ENCODE measurements around the gene MASP2. TPM values are rescaled to one million over a fixed set of nuclear protein-coding genes. Genes with fewer than 3 reads are reported as not detected.

Gene MASP2
- total and polyA plus RNA-seq, 2 donors (not counting 1 experiment from before 2014, with no cell fraction given), result 0.06 TPM; not detected in 1

DNA sequence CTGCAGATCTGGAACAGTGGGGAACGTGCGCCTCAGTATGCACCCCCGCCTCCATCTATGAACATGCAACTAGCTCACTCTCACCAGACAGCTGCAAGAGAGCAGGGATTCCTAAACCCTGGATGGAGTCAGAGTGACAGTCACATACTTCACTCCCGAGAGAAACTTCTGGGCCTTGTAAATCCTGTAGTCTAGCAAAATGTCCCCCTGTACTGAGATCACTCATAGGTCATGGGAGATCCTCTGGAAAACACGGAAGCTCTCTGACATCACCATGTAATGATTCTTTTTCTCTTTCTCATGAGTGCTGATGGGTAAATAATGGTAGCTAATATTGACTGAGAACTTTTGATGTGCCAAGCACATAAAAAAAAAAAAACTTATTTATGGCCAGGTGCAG lies 57.9 kb downstream of the MASP2 start:
- Mint-ChIP-seq H3K9me3 (ENCODE audit: insufficient read depth) (no peaks in the 10 kb centered on the region), H3K27me3 (no peaks in the 10 kb centered on the region), H3K27ac (no peak overlapping the region), H3K4me3 (no peak overlapping the region), H3K4me1 (peaks cover 7% of the 10 kb centered on the region)
- H2AFZ ChIP-seq (ENCODE audit: insufficient read depth, low read depth, low read length, poor library complexity, severe bottlenecking), result no peak overlapping the region
- H3K9ac ChIP-seq (ENCODE audit: low read length), result no peak overlapping the region
- WGBS (ENCODE audit: insufficient coverage), result 100% methylated on average over 4 of the region's 5 CpGs
- no peak overlapping the region for H3K4me3 ChIP-seq (ENCODE audit: control extremely low read depth in 1 of 5, extremely low read depth in 1 of 5, insufficient read depth in 1 of 5, low read depth in 2 of 5, low read length in 4 of 5)
- no peaks in the 10 kb centered on the region for H3K27me3 ChIP-seq (replicated peaks in 1 of 4; ENCODE audit: control extremely low read depth in 1 of 4, control insufficient read depth in 3 of 4, insufficient read depth in 4 of 4, low read length in 3 of 4)
- ATAC-seq (ENCODE audit: low read depth) (no peak), DNase-seq (no peak)
- H3K4me1 ChIP-seq (ENCODE audit: control insufficient read depth in 2 of 2, insufficient read depth in 2 of 2, low read length in 2 of 2), result peaks cover 3 to 7% of the 10 kb centered on the region in 2 donors
- no peaks in the 10 kb centered on the region for H3K9me3 ChIP-seq (ENCODE audit: control extremely low read depth in 1 of 3, control insufficient read depth in 2 of 3, insufficient read depth in 1 of 3, low read length in 2 of 3)
- H3K79me2 ChIP-seq (ENCODE audit: control insufficient read depth, insufficient read depth, low read length), result no peaks in the 10 kb centered on the region
- ChIA-PET CTCF (no interaction called here), POLR2A (no interaction called here)
- no peaks in the 10 kb centered on the region for H3K36me3 ChIP-seq (replicated peaks in 1 of 2; ENCODE audit: control extremely low read depth in 1 of 2, control insufficient read depth in 1 of 2, extremely low read depth in 1 of 2, insufficient read depth in 2 of 2, low read length in 1 of 2)
- H3K27ac ChIP-seq (ENCODE audit: low read length in 2 of 2), result no peak overlapping the region
- TF ChIP-seq, protein P1, sequence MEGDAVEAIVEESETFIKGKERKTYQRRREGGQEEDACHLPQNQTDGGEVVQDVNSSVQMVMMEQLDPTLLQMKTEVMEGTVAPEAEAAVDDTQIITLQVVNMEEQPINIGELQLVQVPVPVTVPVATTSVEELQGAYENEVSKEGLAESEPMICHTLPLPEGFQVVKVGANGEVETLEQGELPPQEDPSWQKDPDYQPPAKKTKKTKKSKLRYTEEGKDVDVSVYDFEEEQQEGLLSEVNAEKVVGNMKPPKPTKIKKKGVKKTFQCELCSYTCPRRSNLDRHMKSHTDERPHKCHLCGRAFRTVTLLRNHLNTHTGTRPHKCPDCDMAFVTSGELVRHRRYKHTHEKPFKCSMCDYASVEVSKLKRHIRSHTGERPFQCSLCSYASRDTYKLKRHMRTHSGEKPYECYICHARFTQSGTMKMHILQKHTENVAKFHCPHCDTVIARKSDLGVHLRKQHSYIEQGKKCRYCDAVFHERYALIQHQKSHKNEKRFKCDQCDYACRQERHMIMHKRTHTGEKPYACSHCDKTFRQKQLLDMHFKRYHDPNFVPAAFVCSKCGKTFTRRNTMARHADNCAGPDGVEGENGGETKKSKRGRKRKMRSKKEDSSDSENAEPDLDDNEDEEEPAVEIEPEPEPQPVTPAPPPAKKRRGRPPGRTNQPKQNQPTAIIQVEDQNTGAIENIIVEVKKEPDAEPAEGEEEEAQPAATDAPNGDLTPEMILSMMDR (IDR thresholded peaks at IDR 0.05), result no peak
- TF ChIP-seq EZH2 (IDR thresholded peaks at IDR 0.05; ENCODE audit: borderline replicate concordance, insufficient read depth, low read depth, low read length, poor library complexity, severe bottlenecking), result no peak
- H4K20me1 ChIP-seq (ENCODE audit: control insufficient read depth, insufficient read depth, low read length, poor library complexity, severe bottlenecking), result no peaks in the 10 kb centered on the region
- intact Hi-C loops (cut with micrococcal nuclease), result no loop called here
- no peak overlapping the region for H3K4me2 ChIP-seq (replicated peaks; ENCODE audit: low read depth, low read length, poor library complexity, severe bottlenecking)

DNA sequence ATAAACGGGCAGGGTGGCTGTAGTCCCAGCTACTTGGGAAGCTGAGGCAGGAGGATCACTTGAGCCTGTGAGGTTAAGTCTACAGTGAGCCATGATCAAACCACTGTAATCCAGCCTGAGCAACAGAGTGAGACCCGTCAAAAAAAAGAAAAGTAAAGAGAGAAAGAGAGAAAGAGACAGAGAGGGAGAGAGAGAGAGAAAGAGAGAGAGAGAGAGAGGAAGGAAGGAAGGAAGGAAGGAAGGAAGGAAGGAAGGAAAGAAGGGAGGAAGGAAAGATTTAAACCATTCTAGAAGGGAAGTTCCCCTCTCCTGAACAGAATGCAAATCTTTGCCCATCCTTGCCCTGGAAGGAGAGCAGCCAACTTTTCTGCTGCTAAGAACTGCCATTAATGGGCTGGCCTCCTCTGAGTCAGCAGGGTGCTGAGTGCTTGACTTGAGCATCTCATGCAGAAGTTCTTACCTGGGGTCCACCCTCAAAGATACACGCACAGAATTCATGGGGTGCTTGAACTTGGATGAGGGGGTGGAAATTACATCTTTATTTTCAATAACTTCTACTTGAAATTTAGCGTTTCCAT lies 59.1 kb downstream of the MASP2 start:
- ChIA-PET CTCF (no interaction called here), POLR2A (no interaction called here)
- WGBS (ENCODE audit: insufficient coverage), result no CpG with 5 or more reads among the region's 4 CpGs
- H2AFZ ChIP-seq (ENCODE audit: insufficient read depth, low read depth, low read length, poor library complexity, severe bottlenecking), result no peak overlapping the region
- TF ChIP-seq EZH2 (IDR thresholded peaks at IDR 0.05; ENCODE audit: borderline replicate concordance, insufficient read depth, low read depth, low read length, poor library complexity, severe bottlenecking), result no peak
- TF ChIP-seq, protein P1 (IDR thresholded peaks at IDR 0.05), result no peak
- no peaks in the 10 kb centered on the region for H3K9me3 ChIP-seq (ENCODE audit: control extremely low read depth in 1 of 3, control insufficient read depth in 2 of 3, insufficient read depth in 1 of 3, low read length in 2 of 3)
- H3K36me3 ChIP-seq (replicated peaks in 1 of 2; ENCODE audit: control extremely low read depth in 1 of 2, control insufficient read depth in 1 of 2, extremely low read depth in 1 of 2, insufficient read depth in 2 of 2, low read length in 1 of 2), result no peaks in the 10 kb centered on the region
- intact Hi-C loops (cut with micrococcal nuclease), result no loop called here
- no peaks in the 10 kb centered on the region for H3K27me3 ChIP-seq (replicated peaks in 1 of 4; ENCODE audit: control extremely low read depth in 1 of 4, control insufficient read depth in 3 of 4, insufficient read depth in 4 of 4, low read length in 3 of 4)
- H4K20me1 ChIP-seq (ENCODE audit: control insufficient read depth, insufficient read depth, low read length, poor library complexity, severe bottlenecking), result no peaks in the 10 kb centered on the region
- H3K4me3 Mint-ChIP-seq, result no peak overlapping the region
- ATAC-seq (ENCODE audit: low read depth), result no peak
- H3K27ac Mint-ChIP-seq, result no peak overlapping the region
- H3K4me1 ChIP-seq (ENCODE audit: control insufficient read depth in 2 of 2, insufficient read depth in 2 of 2, low read length in 2 of 2), result peaks cover 3 to 7% of the 10 kb centered on the region in 2 donors
- no peaks in the 10 kb centered on the region for H3K79me2 ChIP-seq (ENCODE audit: control insufficient read depth, insufficient read depth, low read length)
- H3K27ac ChIP-seq (ENCODE audit: low read length in 2 of 2), result no peak overlapping the region
- no peak overlapping the region for H3K9ac ChIP-seq (ENCODE audit: low read length)
- H3K4me1 Mint-ChIP-seq, result peaks cover 7% of the 10 kb centered on the region
- no peak for DNase-seq
- no peak overlapping the region for H3K4me3 ChIP-seq (ENCODE audit: control extremely low read depth in 1 of 5, extremely low read depth in 1 of 5, insufficient read depth in 1 of 5, low read depth in 2 of 5, low read length in 4 of 5)
- H3K9me3 Mint-ChIP-seq (ENCODE audit: insufficient read depth), result no peaks in the 10 kb centered on the region
- H3K4me2 ChIP-seq (replicated peaks; ENCODE audit: low read depth, low read length, poor library complexity, severe bottlenecking), result no peak overlapping the region
- H3K27me3 Mint-ChIP-seq, result no peaks in the 10 kb centered on the region
